HG03103 (cell line): ENCODE results near the gene CENPN.
A peak's percentile ranks its signal among the peaks of the same experiment; 100 is the strongest.

Experiments used
- ATAC-seq: cut with Tn5 transposase; IDR thresholded peaks from one replicate; pipeline ENCODE4 v1.9.1; 2021; ENCODE audit warnings: low read depth; ENCODE audit not compliant: unreplicated experiment

Gene CENPN

GRCh38 chr16:80990978-80991377 lies 16.0 kb upstream of the CENPN start:
- no peak for ATAC-seq

- ATAC-seq = no peak
These were observed 15.1 kb upstream of the CENPN start for GRCh38 chr16:80991792-80992430.

- no peak for ATAC-seq
These were observed 14.2 kb upstream of the CENPN start for GRCh38 chr16:80992676-80993293.

- ATAC-seq = no peak
These were observed 13.7 kb upstream of the CENPN start for GRCh38 chr16:80993307-80993706.

- ATAC-seq = no peak
These were observed 13.2 kb upstream of the CENPN start for GRCh38 chr16:80993834-80994233.

- ATAC-seq = no peak
These were observed 12.6 kb upstream of the CENPN start for GRCh38 chr16:80994451-80994850.

- ATAC-seq = no peak
These were observed 10.3 kb upstream of the CENPN start for GRCh38 chr16:80996688-80997138.

GRCh38 chr16:80997139-80997798 lies 9.7 kb upstream of the CENPN start:
- peak; percentile 44 for ATAC-seq

- no peak for ATAC-seq
These were observed 8.9 kb upstream of the CENPN start for GRCh38 chr16:80997964-80998620.

- no peak for ATAC-seq
These were observed 6.1 kb upstream of the CENPN start for GRCh38 chr16:81000873-81001272.

- ATAC-seq = no peak
These were observed 5.7 kb upstream of the CENPN start for GRCh38 chr16:81001330-81001729.

GRCh38 chr16:81003064-81003463 lies 4.0 kb upstream of the CENPN start:
- ATAC-seq = no peak

GRCh38 chr16:81003610-81004460 lies 3.2 kb upstream of the CENPN start:
- no peak for ATAC-seq

GRCh38 chr16:81004646-81005353 lies 2.2 kb upstream of the CENPN start:
- no peak for ATAC-seq

- ATAC-seq = no peak
These were observed 1.3 kb upstream of the CENPN start for GRCh38 chr16:81005610-81006161.

GRCh38 chr16:81006211-81006812 lies 702 bp upstream of the CENPN start:
- ATAC-seq = peak; percentile 25

GRCh38 chr16:81008505-81008789 lies 1.4 kb downstream of the CENPN start:
- ATAC-seq = no peak

- ATAC-seq = no peak
These were observed 6.0 kb downstream of the CENPN start for GRCh38 chr16:81012974-81013373.

- no peak for ATAC-seq
These were observed 7.7 kb downstream of the CENPN start for GRCh38 chr16:81014672-81015071.
